Esophagus (tissue), 2 donors: ENCODE measurements around the gene APOL2. TPM values are rescaled to one million over a fixed set of nuclear protein-coding genes. Genes with fewer than 3 reads are reported as not detected.

ENCODE experiments used
- H3K27ac ChIP-seq, 2 donors: one replicate each; pipeline ENCODE4 v1.5.1; 2013; ENCODE audit warnings: low read depth in 2 of 2, mild to moderate bottlenecking in 2 of 2, inconsistent platforms in 1 of 2, low read length in 1 of 2, moderate library complexity in 1 of 2
- H3K27me3 ChIP-seq, 2 donors: one replicate each; pipeline ENCODE4 v1.6.1; 2013; ENCODE audit warnings: low read length in 2 of 2, control low read depth in 1 of 2, mild to moderate bottlenecking in 1 of 2; ENCODE audit not compliant: insufficient read depth in 2 of 2, control insufficient read depth in 1 of 2
- H3K36me3 ChIP-seq, 2 donors: one replicate each; pipeline ENCODE4 v1.6.1; 2013; ENCODE audit warnings: low read length in 1 of 2; ENCODE audit not compliant: control insufficient read depth in 2 of 2, insufficient read depth in 2 of 2
- H3K4me1 ChIP-seq, 2 donors: one replicate each; pipeline ENCODE4 v1.6.1; 2013; ENCODE audit warnings: low read length in 1 of 2; ENCODE audit not compliant: control insufficient read depth in 2 of 2, insufficient read depth in 2 of 2
- H3K4me3 ChIP-seq, 2 donors: one replicate each; pipeline ENCODE4 v1.5.1; 2013; ENCODE audit warnings: low read length in 2 of 2, mild to moderate bottlenecking in 2 of 2, low read depth in 1 of 2, moderate library complexity in 1 of 2
- H3K9me3 ChIP-seq, 2 donors: one replicate each; pipeline ENCODE4 v1.6.1; 2013; ENCODE audit warnings: mild to moderate bottlenecking in 2 of 2, low read depth in 1 of 2, low read length in 1 of 2, moderate library complexity in 1 of 2; ENCODE audit not compliant: control insufficient read depth in 2 of 2, insufficient read depth in 1 of 2
- whole genome bisulfite sequencing, 2 donors: extraction: QIAGEN DNeasy Blood & Tissue Kit; methylation state at CpG; one replicate each; pipeline ENCODE4 v1.1.7; 2013; 5-methylcytosine and 5-hydroxymethylcytosine counted together
- polyA plus RNA-seq, 2 donors: library from polyadenylated mRNA; stranded (reverse); fragments of 200-250 nt; gene quantifications; one replicate each; pipeline ENCODE4 v1.2.3, GENCODE V29; 2013
- donor health status: healthy with polysubstance abuse.
- donor health status: Bipolar disorder and iron deficiency.

Gene APOL2
- polyA plus RNA-seq, 2 donors: 9.2 to 14.9 TPM

- H3K36me3 ChIP-seq: no peaks in the 10 kb centered on the region
- no peak overlapping the region for H3K4me3 ChIP-seq
- 75 to 78% methylated on average over 10 of the region's 10 CpGs for WGBS, 2 donors
- no peak overlapping the region for H3K27ac ChIP-seq
- no peaks in the 10 kb centered on the region for H3K27me3 ChIP-seq
- no peaks in the 10 kb centered on the region for H3K9me3 ChIP-seq
- H3K4me1 ChIP-seq: no peaks in the 10 kb centered on the region
These were observed 54.8 kb downstream of the APOL2 start for GRCh38 chr22:36184433-36185025.

DNA sequence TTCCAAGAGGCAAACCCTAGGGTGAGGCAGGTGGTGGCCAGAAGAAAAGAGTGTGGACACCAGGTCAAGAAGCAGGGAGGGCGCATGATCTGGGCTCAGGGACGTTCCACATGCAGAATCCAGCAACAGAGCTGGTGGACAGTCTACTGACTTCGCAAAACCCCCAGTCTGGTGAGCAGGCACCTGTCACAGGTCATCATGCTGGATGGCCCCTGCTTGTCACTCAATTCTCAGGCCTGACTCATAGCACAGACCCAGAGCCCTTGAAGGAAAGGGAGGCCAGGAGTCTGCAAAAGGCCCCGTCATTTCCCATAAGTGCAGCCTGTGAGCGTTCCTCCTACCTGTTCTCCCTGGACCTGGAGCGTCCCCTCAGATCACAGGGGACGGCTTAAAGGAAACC lies 55.9 kb downstream of the APOL2 start:
- Histone ChIP-seq H3K9me3 (no peaks in the 10 kb centered on the region), H3K27ac (no peak overlapping the region), H3K36me3 (no peaks in the 10 kb centered on the region), H3K4me3 (no peak overlapping the region), H3K4me1 (no peaks in the 10 kb centered on the region), H3K27me3 (no peaks in the 10 kb centered on the region)
- WGBS, 2 donors: 95% methylated on average over 7 of the region's 7 CpGs

GRCh38 chr22:36182857-36183256 lies 56.5 kb downstream of the APOL2 start:
- Histone ChIP-seq H3K27ac (no peak overlapping the region), H3K4me3 (no peak overlapping the region), H3K27me3 (no peaks in the 10 kb centered on the region), H3K9me3 (no peaks in the 10 kb centered on the region), H3K4me1 (no peaks in the 10 kb centered on the region), H3K36me3 (no peaks in the 10 kb centered on the region)
- 89 to 93% methylated on average over 6 of the region's 6 CpGs for WGBS, 2 donors

GRCh38 chr22:36182056-36182455 lies 57.3 kb downstream of the APOL2 start:
- WGBS, 2 donors: 77 to 78% methylated on average over 7 of the region's 7 CpGs

DNA sequence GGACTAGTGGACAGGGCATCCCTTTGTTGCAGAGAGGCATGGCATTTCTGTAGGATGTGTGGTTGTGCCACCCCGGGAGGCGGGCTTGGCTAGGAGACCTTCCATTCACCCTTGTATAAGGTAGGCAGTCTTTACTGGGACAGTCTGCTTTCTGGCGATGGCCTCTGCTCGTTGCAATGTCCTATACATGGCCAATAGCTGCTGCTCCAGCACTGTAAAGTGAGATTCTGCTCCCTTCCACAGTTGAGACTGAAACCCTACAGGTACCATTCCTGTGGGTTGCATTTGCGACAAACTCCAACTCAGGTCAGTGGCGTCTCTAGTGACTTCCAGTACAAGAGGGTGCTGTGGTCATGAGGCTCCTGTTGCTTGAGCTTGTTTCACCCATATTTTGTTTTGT lies 58.4 kb downstream of the APOL2 start:
- Histone ChIP-seq H3K4me3 (no peak overlapping the region), H3K27ac (no peak overlapping the region), H3K27me3 (no peaks in the 10 kb centered on the region), H3K36me3 (no peaks in the 10 kb centered on the region), H3K9me3 (no peaks in the 10 kb centered on the region), H3K4me1 (no peaks in the 10 kb centered on the region)
- WGBS, 2 donors: 84 to 90% methylated on average over 6 of the region's 6 CpGs

More at GRCh38 chr22:36182056-36182455, 57.3 kb downstream of the APOL2 start:
- H3K36me3 ChIP-seq: no peaks in the 10 kb centered on the region
- no peak overlapping the region for H3K4me3 ChIP-seq
- H3K9me3 ChIP-seq: no peaks in the 10 kb centered on the region
- no peak overlapping the region for H3K27ac ChIP-seq
- H3K27me3 ChIP-seq: no peaks in the 10 kb centered on the region
- H3K4me1 ChIP-seq: no peaks in the 10 kb centered on the region

GRCh38 chr22:36180038-36180880 lies 59.1 kb downstream of the APOL2 start:
- Histone ChIP-seq H3K27me3 (no peaks in the 10 kb centered on the region), H3K4me1 (no peaks in the 10 kb centered on the region), H3K9me3 (no peaks in the 10 kb centered on the region), H3K27ac (no peak overlapping the region), H3K4me3 (no peak overlapping the region), H3K36me3 (no peaks in the 10 kb centered on the region)
- 60 to 68% methylated on average over 22 of the region's 22 CpGs for WGBS, 2 donors

GRCh38 chr22:36177160-36177559 lies 62.2 kb downstream of the APOL2 start:
- H3K9me3 ChIP-seq: no peaks in the 10 kb centered on the region
- H3K4me3 ChIP-seq: no peak overlapping the region
- no peak overlapping the region for H3K27ac ChIP-seq
- no peaks in the 10 kb centered on the region for H3K36me3 ChIP-seq
- 65 to 67% methylated on average over 3 of the region's 3 CpGs for whole genome bisulfite sequencing, 2 donors
- no peaks in the 10 kb centered on the region for H3K27me3 ChIP-seq
- H3K4me1 ChIP-seq: no peaks in the 10 kb centered on the region

Other genes with a start within 250 kb of the APOL2 start
- 10 to 100 TPM; 22.6 to 31.1 TPM for gene RBFOX2, start 210.7 kb downstream of the APOL2 start, polyA plus RNA-seq
- 10 to 100 TPM; 10.2 to 10.6 TPM for gene APOL3, start 78.8 kb downstream of the APOL2 start, polyA plus RNA-seq
- gene APOL4, start 37.7 kb downstream of the APOL2 start, polyA plus RNA-seq: 1 to 10 TPM; 2.4 to 2.5 TPM
- 10 to 100 TPM in 1 of 2 donors, 1 to 10 TPM in 1; 9.8 to 10.5 TPM for gene APOL1, start 13.6 kb upstream of the APOL2 start, polyA plus RNA-seq
- 100 to 1,000 TPM; 107 to 114 TPM for gene MYH9, start 148.4 kb upstream of the APOL2 start, polyA plus RNA-seq
- gene TXN2, start 242.1 kb upstream of the APOL2 start, polyA plus RNA-seq: 10 to 100 TPM; 53.5 to 81.8 TPM